Activated CD4-positive, alpha-beta T cell treated with anti-CD3 and anti-CD28 coated beads, Interleukin-2, amount 50 U/mL, for 16 hours (primary cell): ENCODE measurements around the gene YJEFN3.
A peak's percentile ranks its signal among the peaks of the same experiment; 100 is the strongest.

ENCODE experiments used
- DNase-seq: peaks from one replicate; pipeline ENCODE4 v3.0.0-alpha.2; 2020

Gene YJEFN3, protein sequence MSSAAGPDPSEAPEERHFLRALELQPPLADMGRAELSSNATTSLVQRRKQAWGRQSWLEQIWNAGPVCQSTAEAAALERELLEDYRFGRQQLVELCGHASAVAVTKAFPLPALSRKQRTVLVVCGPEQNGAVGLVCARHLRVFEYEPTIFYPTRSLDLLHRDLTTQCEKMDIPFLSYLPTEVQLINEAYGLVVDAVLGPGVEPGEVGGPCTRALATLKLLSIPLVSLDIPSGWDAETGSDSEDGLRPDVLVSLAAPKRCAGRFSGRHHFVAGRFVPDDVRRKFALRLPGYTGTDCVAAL

DNA sequence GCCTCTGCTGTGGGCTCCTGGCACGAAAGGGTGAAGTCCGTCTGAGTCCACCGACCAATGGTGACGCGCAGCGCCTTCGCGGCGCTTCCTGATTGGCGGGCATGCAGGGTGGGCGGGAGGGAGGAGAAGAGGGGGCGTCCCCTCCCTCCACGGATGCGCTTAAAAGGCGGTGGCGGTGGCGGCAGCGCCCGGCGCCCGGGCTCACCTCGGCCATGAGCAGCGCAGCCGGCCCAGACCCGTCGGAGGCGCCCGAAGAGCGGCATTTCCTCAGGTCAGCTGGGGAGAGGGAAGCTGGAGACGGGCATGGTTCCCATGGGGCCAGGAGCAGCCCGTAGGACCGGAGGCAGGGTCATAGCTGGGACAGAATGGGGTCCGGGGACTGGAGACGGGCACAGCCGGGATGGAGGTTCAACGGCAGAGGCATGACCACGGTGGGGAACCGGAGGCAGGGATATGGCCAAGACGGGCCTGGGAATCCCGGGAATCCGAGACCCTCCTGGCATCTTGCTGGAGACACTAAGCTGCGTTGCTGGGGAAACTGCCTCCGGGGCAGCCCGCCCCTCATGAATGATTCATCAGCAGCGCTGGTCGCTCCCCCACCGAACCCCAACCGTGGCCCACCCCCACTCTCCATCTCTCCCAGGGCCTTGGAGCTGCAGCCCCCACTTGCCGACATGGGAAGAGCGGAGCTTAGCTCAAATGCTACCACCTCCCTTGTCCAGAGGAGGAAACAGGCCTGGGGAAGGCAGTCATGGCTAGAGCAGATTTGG, at the start of gene YJEFN3:
Gene YJEFN3 (plus strand): TSS at position 191 of the 770 bp plus-strand sequence. CDS start 22 bp downstream, at position 213.
- DNase-seq: no peak

DNA sequence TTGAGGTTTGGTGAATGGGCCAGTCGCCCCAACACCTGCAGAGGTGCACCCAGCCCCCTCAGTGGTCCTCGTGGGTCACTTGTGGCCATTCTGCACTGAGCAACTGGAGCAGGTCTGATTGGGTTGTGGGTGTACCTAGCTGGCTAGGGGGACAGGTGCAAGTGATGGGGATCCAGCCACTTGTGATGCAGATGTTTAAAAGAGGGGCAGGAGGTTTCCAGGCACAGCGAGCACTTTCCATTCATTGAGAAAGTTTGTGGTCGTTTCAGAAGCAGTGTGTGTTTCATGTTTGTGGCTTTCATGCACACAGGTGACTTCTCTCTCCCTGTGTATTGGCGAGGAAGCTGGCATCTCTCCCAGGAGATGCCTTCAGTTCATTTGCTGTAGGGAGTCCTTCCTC, 48.0 kb upstream of the YJEFN3 start:
- peak; percentile 51 for DNase-seq

DNA sequence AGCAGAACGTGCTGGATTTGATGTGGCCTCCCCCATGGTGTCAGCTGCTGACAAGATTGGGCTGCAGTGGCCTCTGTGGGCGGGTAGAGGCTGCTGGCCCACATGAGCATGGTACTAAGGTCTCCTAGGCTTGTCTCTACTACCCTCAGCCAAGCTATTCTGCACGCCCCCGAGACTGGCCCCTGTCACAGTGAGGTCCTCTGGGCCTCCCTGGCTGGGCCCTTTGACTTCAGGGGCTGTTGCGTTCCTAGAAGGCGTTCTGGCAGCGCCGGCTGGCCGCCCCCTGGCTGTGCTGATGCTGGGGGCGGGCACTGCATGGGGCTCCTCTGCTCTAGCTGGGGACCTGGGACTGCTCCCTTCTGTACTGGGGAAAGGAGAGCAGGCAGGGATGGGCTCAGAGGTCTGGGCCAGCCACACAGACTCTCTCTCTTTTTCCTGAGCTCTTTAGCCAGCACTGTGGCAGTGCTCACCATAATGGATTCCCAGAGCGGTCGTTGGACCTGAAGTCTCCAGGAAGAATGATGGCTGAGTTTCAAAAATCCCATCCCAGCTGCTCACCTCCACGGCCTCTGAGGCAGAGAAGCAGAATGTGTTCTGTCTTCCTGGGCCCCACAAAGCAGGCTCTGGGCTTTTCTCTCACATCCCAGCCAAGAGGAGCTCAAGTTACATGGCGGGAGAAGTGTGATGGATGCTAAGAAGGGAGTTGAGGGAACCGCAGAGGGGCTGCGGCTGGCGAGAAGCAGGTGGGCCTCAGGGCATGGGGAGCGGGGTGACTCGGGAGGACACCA, 45.7 kb upstream of the YJEFN3 start:
- no peak for DNase-seq

DNA sequence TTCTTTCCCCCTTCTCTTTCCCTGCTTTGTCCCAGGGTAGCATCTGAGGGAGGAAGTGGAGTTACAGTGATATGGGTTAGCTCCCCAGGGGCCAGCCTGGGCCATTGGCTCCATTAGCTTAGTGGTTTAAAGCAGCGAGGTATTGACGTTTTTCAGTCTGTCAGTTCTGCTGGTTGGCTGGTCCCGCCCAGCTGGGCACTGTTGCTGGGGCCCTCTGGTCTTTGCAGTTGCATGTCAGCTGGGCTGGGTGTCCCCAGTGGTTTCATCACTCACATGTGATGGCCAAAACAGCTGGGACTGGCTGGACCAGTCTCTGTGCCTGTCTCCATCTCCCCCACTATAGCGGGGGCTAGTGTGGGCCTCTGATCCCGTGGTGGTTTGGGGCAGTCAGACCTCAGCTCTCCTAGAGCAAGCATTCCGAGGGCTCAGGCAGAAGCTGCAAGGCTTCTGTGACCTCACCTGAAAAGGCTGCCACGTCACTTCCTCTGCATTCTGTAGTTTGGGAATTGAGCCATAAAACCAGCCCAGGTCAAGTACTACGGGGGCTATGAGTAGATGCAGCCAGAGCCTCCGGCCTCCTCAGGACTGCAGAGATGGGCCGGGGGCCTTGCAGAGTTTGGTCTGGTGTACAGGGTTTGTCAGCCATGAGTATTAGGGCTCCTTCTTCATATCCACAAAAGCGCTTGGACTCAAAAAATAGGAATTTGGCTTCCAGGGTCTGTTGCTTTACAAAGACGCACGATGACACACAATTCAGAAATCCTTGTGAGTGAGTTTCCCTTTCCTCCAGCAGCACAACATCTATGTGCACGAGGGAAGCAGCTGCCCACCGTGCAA, 43.3 kb upstream of the YJEFN3 start:
- DNase-seq: no peak

DNA sequence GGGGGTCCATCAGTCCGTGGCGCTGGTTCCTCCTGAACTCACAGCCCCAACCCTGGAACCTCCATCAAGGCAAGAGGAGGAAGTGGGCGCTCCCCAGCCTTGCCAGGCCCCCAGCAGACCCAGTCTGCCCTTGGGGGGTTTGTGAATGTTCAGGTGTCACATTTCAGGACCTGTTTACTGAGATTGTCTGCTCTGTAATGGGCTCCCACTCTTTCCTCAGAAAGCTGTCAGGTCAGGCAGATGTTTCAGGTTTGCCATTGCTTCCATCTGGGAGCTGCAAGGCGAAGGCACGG, 42.8 kb upstream of the YJEFN3 start:
- no peak for DNase-seq

DNA sequence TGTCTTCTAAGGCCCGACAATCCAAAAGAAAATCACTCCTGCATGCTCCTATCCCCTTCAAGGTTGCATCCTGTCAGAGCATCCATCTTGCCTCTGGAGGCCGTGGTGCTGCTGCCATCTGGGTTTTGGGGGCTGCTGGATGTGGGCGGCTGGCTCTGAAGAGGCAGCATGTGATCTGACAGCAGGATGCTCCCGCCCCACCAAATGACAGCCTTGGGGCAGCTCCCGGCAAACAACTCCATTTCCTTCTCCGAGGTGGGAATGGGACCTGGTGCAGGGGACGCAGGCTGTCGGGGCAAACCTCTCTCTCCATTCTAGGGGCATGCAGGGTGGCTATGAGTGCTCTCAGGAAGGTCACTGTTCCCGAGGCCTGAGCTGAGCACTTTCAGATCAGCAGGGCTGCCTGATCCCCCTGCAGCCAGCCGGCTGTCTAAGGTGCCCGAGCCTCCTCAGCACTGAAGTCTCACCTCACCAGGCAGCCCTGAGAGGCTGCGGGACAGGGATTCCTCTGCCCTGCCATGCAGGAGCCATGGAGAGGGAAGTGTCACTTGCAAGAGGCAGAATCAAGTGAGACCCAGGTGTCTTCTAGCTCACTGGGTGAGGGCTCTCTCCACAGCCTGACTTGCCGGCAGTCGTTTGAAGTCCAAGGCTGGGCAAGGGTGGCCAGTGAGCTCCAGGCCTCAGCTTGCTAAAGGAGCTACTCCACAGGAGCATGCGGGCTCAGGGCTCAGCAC, 42.2 kb upstream of the YJEFN3 start:
- no peak for DNase-seq

DNA sequence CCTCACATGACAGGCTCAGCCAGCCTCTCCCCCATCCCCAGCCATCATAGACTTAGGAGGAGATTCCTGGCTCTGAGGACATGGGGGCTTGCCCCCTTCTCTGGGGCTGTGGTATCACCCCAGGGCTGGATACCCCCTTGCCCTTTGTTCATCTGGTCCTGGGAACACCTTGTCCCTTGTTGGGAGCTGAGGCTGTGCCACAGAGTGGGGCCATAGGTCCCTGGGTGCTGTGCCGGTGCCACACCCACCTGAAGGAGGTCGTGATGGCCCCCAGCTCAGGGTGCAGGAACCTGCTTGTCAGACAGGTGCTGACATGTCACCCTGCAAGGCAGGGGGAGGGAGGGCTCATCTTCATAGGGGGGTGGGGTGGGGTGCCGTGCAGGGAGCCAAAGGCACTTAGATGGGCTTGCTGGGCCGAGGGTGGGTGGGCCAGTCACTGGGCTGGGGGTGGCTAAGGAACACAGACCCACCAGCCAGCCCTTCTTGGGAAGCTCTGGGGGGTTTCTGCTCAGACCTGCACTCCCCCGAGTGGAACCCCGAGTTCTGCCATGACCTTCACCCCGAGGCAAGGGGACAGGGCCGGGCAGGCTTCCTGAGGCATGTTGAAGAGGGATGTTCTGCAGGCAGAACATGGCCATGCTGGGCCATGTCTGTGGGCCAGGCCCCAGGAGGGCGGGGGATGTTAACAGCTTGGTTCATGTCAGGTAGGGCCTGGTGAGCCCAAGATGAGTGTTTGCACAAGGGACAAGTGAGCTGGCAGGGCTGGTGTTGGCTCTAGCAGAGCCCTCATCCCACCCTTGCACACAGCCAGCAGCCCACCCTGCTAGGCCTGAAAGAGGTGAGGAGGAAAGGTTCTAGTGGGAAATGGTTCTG, 41.4 kb upstream of the YJEFN3 start:
- no peak for DNase-seq

DNA sequence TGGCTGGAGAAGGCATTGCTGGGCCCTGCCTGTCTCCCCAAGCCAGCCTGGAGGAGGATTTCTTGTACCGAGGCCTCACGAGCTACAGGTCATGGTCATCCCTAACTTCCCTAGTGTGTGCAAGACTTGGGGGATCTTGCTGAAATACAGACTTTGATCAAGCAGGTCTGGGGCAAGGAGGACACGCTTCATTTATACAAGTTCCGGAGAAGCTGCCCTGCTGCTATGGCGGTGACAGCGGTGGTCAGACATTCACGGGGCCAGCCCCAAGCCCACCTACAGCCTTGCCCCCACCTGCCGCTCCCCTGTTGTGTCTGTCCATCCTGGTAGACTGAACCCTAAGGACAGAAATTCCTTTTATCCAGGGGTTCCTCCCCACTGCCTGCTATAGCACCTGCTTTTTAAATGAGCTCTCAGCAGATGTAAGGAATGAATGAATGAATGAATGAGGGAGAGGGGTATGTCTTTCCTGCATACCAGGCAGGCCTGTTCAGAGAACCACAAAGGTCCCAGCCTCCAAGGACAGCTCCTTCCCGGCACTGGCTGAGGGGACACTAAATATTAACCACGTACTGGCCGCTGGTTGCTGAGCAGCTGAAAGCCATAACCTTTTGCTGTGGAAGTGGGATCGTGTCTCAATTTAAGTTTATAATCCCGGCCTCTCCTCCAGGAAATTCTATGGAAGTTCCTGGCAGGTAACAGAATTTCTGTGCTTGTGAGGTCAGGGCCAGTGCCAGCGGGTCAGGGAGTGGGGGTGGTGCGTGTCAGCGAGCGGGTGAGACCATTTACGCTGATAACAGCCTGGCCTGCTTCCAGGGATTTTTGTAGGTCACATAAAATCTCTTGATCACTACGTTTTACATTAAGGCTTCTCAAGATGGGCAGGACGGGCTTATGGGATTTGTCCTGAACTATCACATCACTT, 40.5 kb upstream of the YJEFN3 start:
- DNase-seq: no peak

DNA sequence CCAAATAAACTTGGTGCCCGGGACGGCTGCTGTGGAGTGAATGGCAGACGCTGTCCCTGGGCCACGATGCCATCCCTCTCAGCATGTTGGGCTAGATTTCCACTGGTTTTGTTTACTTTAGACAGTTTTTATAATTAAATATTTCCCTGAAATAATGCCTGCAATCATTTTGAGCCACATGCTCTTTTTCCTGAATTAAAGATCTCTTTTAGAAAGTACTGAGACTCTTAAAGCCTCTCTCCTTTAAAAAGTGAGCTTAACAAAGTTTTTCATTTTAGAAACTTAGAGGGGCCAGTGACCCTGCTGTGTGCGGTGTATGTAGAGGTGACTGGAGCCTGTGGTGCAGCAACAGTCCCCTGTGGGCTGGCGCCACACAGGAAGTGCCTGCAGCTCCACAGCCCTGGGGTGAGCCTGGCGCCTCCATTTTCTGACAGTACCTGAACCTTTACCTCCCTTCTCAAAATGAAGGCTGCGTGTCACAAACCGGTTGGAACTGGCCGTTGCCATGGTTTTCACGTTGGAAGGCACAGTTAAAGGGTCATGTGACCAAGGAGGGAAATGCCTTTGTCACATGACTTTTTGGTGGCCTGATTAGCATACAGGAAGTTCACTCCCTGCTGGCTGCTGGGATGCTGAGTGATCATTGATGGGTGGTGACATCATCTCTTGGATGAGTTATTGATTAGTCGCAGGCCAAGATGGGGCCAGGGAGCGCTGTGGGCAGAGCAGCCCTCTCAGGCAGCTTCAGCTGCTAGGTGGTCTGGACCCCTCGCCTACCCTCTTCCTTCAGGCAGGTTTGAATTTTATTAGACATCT, 39.6 kb upstream of the YJEFN3 start:
- peak; percentile 97 for DNase-seq

DNA sequence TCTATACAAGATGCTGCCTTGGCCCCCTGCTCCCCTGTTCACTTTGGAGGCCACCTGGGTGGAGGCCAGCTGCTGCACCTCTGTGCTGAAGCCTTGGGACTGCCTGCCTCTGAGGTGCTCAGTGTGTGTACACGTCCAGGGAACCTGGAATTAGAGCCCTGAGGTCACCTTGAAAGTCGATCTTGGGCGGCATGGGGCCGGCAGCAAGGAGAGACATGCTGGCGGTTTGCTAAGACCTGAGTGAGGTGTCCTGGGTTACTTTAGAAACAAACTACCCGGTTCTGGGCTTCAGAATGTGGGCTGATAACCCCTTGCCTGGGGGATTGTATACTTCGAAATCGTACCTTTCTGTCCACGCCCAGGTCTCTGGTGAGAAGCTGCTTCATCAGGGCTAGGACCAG, 38.9 kb upstream of the YJEFN3 start:
- DNase-seq: no peak

DNA sequence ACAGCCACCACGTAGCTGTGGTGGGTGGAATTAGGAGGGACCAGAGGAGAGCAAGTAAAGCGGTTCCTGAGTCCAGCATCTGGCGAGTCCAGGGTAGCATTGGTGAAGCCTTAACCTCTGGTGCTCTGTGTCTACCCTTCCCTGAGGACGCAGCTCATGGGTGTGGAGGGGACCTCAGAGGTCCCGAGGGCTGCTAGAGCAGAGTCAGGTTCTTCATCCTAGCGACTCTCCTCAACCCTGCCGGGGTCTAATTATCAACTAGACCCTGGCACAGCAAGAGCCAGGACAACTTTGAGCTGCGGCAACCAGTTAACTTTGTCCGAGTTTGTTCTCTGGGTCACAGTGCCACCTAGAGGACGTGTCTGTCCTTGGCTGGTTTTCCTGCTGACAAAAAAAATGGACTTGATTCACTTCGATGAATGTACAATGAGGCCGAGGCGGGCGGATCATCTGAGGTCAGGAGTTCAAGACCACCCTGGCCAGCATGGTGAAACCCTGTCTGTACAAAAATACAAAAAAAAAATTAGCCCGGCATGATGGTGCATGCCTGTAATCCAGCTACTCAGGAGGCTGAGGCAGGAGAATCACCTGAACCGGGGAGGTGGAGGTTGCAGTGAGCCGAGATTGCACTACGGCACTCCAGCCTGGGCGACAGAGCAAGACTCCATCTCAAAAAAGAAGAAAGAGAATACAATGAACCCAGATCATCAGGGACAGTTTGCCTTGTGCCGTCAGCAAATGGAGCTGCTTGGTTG, 38.3 kb upstream of the YJEFN3 start:
- DNase-seq: peak; percentile 84

DNA sequence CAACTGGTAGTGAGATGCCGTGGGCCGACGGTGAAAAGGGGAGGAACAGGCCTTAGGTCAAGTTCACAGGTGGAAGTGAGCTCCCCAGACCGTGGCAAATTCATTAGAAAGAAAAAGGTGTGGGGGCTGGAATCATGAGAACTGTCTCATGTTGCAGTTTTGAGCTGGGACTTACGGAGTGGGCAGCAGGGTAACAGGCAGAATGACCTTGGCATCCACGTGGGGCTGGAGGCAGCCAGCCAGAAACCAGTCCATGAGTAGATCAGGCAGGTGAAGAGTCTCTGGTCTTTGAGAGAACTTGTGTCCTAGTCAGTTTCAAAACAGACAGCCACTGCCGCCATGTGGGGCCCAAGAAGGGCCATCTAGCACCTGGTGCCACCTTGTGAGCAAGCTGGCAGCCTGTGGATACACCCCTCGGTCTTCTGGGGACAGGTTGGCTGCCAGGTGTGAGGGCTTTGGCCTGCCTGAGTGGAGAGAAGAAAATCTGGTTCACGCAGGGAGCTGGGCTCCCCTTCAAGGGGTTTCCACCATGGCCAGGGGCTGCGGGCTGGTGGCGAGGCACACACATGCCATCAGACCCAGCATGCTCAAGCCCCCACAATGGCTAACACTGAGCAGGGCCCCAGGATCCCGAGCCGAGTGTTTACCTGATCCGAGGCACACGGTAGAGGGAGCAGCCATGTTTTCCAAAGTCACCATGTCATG, 37.2 kb upstream of the YJEFN3 start:
- DNase-seq: no peak

DNA sequence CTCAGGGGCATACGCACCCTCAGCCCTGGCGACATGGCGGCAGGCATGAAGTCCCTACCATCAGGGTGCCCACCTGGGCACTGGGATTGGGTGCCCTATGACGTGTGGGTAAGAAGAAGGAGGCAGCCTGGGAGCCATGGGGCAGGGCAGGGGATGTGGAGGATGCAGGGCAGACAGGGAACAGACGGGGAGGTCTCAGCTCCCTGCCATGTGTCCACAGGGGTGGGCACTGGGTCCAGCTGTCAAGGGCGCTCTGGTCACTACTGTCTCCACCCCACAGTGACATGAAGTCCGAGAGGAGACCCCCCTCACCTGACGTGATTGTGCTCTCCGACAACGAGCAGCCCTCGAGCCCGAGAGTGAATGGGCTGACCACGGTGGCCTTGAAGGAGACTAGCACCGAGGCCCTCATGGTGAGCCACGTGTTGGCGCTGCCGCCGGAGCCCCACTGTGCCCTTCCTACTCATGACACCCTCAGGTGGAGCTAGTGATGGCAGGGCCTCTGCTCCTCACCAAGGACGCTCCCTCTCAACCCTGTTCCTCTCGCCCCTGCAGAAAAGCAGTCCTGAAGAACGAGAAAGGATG, 36.6 kb upstream of the YJEFN3 start:
- DNase-seq: no peak

DNA sequence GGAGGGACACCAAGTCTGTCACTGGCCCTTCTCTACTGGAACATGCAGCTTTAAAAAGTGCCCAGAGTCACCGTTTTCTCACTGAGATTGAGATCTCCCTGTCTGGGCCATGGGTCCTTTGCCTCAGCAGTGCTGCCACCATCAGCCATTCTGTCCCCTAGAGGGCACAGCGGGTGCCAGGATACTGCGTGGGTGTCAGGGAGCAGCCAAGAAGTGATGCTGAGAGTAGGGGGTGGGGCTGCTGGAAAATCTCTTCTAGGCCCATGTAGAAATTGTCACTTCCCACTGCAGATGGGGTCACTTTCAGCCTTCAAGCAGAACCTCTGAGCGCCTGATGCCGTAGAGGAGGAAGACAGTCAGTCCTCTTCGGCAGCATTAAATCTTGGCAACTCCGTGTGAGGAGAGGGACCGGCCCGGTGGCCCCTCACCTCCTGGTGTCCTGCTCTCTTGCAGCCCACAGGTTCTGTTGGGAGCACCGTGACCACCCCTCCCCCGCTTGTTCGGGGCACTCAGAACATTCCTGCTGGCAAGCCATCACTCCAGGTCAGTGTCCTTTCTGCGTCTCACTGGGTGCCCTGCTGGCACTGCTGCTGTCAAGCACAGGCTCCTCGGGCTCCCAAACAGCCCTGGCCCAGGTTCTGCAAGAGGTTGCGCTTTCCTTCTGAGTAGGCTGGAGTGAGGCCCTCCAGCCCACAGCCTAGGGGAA, 34.7 kb upstream of the YJEFN3 start:
- no peak for DNase-seq

DNA sequence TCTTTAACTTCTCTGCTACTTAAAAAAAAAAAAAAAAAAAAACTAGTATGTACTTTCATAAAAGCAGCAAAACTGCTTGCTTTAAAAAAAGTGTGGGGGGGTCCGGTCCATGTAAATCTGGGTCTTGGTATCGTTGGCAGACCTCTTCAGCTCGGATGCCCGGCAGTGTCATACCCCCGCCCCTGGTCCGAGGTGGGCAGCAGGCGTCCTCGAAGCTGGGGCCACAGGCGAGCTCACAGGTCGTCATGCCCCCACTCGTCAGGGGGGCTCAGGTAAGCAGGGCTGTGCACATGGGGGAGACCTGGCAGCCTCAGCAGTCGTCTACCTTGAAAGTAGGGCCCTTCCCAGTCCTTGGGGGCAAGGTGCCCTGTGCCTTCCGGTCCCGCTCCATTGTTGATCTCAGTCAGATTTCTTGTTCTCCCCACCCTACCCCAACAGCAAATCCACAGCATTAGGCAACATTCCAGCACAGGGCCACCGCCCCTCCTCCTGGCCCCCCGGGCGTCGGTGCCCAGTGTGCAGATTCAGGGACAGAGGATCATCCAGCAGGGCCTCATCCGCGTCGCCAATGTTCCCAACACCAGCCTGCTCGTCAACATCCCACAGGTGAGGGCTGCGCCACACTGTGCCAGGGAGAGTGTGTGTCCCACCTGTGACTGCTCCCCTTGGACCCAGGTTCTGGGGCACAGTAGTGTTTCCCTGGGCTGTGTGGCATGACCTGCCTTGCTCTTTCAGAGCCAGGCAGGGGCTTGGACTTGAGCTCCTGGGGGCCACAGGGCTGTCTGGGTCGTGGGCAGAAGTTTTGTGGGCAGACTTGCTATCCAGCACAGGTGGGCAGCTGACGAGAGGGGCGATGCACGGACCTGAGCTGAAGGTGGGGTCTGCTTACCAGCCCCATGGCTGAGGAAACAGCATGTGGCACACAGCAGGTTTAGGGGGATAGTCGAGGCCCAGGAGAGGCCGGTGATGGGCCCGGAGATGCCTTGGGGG, 32.8 kb upstream of the YJEFN3 start:
- DNase-seq: no peak
